Sciatic nerve (tissue), 2 donors: ENCODE measurements around the gene ARG2. TPM values are rescaled to one million over a fixed set of nuclear protein-coding genes. Genes with fewer than 3 reads are reported as not detected.
A peak's percentile ranks its signal among the peaks of the same experiment; 100 is the strongest.

Experiments
- ATAC-seq: fragments of 200-7000 bp; cut with Tn5 transposase; one replicate; pipeline ENCODE4 v1.9.1; 2020; ENCODE audit warnings: mild to moderate bottlenecking, moderate library complexity
- DNase-seq: peaks from one replicate; pipeline ENCODE4 v3.0.0-alpha.2; 2020; ENCODE audit warnings: low spot score
- intact Hi-C: fragments of 100-400 bp; cut with DNase I; formaldehyde crosslinking; loops from one replicate; pipeline ENCODE4 v1.14.2; 2022
- total RNA-seq: library from RNA; stranded (reverse); fragmentation: NEBNext Ultra II Directional; extraction: Animal tissue kit (Norgen Biotek cat#: 25700); gene quantifications from one replicate; pipeline ENCODE4 v1.2.1, GENCODE V29; 2021
- donor health status: DM: no; HTN: no; CAD: no.
- donor health status: DM: no; HTN: no; CAD: no.

ARG2 gene
- total RNA-seq, 1 donor from 2014 or later: 2.8 TPM

DNA sequence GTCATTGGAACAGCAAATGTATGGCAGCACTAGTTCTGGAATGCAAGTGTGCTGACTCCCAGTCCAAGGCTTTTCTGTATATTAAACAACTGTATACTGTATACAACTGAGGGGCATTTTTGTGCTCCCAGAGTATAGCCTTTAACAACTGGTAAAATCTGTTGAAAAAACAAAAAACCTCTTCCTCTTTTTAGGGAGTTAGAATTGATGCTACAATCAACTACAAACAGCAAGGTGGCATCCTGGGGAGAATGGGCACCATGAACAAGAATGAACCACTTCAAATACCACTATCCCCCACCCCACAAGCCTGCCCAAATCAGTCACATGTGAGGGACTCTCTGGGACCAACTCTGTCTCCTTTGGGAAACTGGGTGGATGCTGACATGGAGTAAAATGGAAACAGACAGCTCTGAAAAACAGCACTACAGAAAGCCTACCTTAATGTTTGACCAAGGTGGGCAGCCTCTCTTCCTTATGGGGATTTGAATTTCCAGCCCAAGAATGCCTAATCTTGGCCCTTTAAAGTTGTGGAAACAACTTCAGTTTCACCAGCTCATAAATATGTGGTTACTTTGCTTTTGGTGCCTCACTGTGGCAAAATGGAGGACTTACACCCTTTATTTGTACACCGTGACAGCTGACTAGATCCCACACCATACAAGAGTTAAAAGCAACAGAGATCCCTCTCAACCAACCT lies 47.2 kb downstream of the ARG2 start:
- DNase-seq (no peak), ATAC-seq (peak; percentile 81)
- intact Hi-C loops: no loop called here

- ATAC-seq: no peak
- no peak for DNase-seq
- intact Hi-C loops: no loop called here
These were observed 48.8 kb downstream of the ARG2 start for GRCh38 chr14:67668559-67668958.

GRCh38 chr14:67673451-67673850 lies 53.7 kb downstream of the ARG2 start:
- intact Hi-C loops: no loop called here
- ATAC-seq (no peak), DNase-seq (no peak)

DNA sequence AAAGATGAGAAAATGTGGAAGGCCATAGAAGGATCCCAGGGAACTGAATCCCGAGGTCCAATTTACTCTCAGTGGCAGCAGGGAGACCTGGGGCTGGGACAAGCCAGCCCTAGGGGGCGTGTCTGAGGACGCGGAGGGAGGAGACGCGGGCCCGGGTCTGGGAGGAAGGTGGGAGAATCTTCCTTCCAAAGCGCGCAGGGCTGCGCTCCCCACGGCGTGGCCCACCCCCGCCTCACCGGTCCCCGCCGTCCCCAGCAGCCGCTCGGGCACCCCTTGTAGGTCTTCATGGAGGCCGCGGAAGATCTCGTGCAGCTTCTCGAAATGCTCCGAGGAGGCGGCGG lies 54.4 kb downstream of the ARG2 start:
- ATAC-seq (peak; percentile 77), DNase-seq (peak; percentile 81)
- intact Hi-C loops: no loop called here

DNA sequence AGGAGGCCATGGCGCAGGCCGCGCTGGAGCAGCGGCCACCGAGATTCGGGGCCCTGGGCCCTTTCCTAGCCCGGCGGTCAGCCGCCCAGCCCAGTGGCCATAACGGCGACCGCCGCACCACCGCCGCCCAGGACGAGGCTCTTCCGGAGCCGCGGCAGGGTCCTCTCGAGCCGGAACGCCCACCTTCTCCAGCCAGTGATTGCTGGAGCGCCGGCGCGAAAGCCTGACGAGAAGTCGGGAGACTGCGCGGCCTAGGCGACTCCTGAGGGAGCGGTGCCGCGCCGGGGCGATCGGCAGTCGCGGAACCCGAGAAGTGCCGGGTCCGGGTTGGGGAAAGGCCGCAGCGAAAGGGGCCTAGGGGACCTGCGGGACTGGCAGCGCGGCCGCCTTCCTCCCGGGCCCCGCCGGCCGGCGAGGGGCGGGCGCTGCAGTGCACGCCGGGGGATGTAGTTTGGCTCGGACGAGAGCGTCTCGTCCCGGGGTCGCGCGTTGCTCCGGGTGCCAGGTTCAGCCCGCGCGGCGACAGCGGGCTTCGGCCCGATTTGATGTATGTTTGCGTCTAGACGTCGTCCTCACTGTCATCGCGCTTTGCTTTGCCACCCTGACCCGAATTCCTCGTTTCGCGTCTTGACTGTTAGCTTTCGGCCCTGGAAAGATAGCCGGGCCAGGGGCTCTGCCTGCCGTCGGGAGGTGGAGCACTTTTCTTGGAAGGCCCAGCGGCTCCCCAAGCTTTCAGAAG lies 54.9 kb downstream of the ARG2 start, which contains the start of gene VTI1B:
TSS of gene VTI1B (minus strand) at position 153 of the 739 bp plus-strand sequence. CDS start at position 10, 143 bp downstream.
- DNase-seq: peak; percentile 86
- ATAC-seq: peak; percentile 98
- intact Hi-C loops: no loop called here

GRCh38 chr14:67675219-67675582 lies 55.5 kb downstream of the ARG2 start:
- ATAC-seq (no peak), DNase-seq (no peak)
- intact Hi-C loops: no loop called here

- intact Hi-C loops: no loop called here
These were observed 59.3 kb downstream of the ARG2 start for GRCh38 chr14:67679006-67679405.

GRCh38 chr14:67680121-67680602 lies 60.4 kb downstream of the ARG2 start:
- ATAC-seq: no peak
- no peak for DNase-seq
- intact Hi-C loops: no loop called here

More at GRCh38 chr14:67679006-67679405, 59.3 kb downstream of the ARG2 start:
- DNase-seq (no peak), ATAC-seq (no peak)

DNA sequence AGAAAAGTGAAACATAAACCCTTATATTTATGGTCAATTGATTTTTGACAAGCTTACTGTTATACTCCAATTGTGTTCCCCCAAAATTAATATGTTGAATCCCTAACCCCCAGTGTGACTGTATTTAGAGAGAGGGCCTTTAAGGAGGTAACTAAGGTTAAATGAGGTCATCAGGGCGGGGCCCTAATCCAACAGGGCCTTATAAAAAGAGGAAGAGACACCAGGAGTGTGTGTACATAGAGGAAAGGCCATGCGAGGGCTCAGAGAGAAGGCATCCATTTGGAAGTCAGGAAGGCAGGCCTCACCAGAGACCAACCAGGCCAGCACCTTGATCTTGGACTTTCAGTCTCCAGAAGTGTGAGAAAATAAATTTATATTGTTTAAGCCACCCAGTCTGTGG lies 61.2 kb downstream of the ARG2 start:
- intact Hi-C loops: no loop called here
- ATAC-seq: no peak
- DNase-seq: no peak

- DNase-seq (no peak), ATAC-seq (no peak)
- intact Hi-C loops: no loop called here
These were observed 64.1 kb downstream of the ARG2 start for GRCh38 chr14:67683842-67684241.

DNA sequence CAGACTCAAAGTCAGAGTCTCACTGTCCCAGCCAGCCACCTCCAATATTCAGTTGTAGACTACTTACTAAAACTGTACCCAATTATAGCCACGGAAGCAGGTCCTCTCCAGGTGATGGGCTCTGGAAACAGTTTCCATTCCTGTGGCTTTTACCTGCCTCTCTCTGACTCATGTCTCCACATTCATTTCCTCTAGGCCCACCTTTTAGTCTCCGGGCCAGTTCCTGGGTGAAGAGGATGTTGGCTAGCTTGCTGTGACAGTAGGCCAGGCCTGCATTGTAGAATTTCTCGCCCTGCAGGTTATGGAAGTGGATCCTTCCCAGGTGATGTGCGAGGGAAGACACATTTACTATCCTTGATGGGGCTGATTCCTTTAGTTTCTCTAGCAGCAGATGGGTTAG lies 70.3 kb downstream of the ARG2 start:
- no peak for ATAC-seq
- intact Hi-C loops: no loop called here
- no peak for DNase-seq

GRCh38 chr14:67694791-67695393 lies 75.2 kb downstream of the ARG2 start:
- DNase-seq: peak; percentile 68
- intact Hi-C loops: no loop called here
- ATAC-seq: peak; percentile 63

DNA sequence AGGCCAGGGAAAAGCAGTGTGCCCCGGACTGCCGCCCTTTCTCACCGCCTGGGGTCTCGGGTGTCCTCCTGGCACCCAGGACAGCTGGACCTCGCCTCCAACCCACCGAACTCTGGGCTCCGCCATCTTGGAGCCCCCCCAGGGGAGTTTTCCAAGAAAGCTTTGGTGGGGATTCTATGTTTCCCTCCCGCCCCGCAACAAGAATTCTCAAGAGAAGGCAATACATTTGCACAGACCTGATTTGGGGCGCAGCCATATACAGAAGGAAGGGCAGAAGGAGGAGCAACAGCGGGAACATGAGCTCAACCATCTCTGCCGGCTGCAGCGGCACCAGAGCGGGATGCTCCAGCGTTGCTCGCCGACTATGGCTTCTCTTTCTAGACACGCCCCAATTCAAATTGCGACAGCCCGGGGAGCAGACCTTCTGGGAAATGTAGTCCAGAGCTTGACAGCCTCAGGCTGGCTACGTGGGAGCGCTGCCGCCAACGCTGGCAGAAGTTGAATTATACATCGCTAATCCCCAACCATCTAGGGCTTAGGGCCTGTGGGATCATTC lies 75.8 kb downstream of the ARG2 start, which contains the start of gene RDH11:
TSS of gene RDH11 (minus strand) at position 371 of the 556 bp plus-strand sequence. CDS start at position 310, 61 bp downstream.
- intact Hi-C loops: no loop called here
- peak; percentile 99 for ATAC-seq

DNA sequence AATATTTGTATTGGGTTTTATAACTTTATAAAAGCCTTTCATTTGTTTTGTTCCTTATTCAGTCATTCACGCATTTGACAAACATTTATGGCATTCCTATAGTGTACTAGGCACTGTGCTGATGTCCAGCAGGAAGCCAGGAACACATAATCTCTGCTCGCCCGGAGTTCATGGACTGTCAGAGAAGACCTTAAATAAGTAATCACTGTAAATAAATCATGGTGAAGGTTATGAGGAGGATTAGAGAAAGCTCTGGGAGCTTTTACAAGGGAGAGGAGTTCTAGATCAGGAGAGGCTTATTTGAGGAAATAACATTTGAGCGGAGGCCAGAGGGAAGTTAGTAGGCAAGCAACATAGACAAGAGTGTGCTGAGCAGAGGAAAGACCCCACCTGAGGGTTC lies 77.3 kb downstream of the ARG2 start:
- ATAC-seq (no peak), DNase-seq (no peak)
- intact Hi-C loops: no loop called here

More for the DNA sequence above, 75.8 kb downstream of the ARG2 start, which contains the start of gene RDH11:
- peak; percentile 91 for DNase-seq

DNA sequence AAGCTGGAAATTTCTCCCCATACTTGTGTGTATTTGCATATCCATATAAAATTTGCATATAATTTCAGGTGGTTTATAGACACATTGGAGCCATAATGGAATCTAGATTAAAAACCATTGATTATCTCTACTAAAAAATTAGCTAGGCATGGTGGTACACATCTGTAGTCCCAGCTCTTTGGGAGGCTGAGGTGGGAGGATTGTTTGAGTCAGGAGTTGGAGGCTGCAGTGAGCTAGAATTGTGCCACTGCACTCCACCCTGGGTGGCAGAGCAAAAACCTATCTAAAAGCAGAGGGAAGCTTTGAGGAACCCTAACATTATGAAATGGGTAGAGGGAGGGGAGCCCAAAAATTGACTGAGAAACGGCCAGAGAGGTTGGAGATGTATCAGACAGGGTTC lies 78.5 kb downstream of the ARG2 start:
- DNase-seq (no peak), ATAC-seq (no peak)
- intact Hi-C loops: no loop called here

Other genes starting within 250 kb of the ARG2 start
- 0.62 TPM for gene PLEK2, start 207.8 kb upstream of the ARG2 start, total RNA-seq
- 2.9 TPM for gene TMEM229B, start 131.2 kb upstream of the ARG2 start, total RNA-seq
- 6.1 TPM for gene PLEKHH1, start 86.6 kb upstream of the ARG2 start, total RNA-seq
- 21.6 TPM for gene PIGH, start 19.7 kb upstream of the ARG2 start, total RNA-seq
- gene VTI1B, start 54.7 kb downstream of the ARG2 start, total RNA-seq: 111 TPM
- 46.1 TPM for gene RDH11, start 75.8 kb downstream of the ARG2 start, total RNA-seq
- not detected for gene RDH12, start 82.0 kb downstream of the ARG2 start, total RNA-seq
- gene ZFYVE26, start 196.7 kb downstream of the ARG2 start, total RNA-seq: 31.9 TPM
- gene RAD51B, start 199.9 kb downstream of the ARG2 start, total RNA-seq: 30.4 TPM